Activated CD4-positive, alpha-beta T cell treated with anti-CD3 and anti-CD28 coated beads for 1 hour (primary cell): ENCODE measurements around the gene TSPAN31.

Experiments
- DNase-seq: peaks from one replicate; pipeline ENCODE4 v3.0.0-alpha.2; 2020

TSPAN31 gene

GRCh38 chr12:57722716-57723629 is 21.9 kb upstream of the TSPAN31 start:
- no peak for DNase-seq

GRCh38 chr12:57723630-57723962 is 21.2 kb upstream of the TSPAN31 start:
- no peak for DNase-seq

- no peak for DNase-seq
Measured at GRCh38 chr12:57724003-57724935, 20.6 kb upstream of the TSPAN31 start.

DNA sequence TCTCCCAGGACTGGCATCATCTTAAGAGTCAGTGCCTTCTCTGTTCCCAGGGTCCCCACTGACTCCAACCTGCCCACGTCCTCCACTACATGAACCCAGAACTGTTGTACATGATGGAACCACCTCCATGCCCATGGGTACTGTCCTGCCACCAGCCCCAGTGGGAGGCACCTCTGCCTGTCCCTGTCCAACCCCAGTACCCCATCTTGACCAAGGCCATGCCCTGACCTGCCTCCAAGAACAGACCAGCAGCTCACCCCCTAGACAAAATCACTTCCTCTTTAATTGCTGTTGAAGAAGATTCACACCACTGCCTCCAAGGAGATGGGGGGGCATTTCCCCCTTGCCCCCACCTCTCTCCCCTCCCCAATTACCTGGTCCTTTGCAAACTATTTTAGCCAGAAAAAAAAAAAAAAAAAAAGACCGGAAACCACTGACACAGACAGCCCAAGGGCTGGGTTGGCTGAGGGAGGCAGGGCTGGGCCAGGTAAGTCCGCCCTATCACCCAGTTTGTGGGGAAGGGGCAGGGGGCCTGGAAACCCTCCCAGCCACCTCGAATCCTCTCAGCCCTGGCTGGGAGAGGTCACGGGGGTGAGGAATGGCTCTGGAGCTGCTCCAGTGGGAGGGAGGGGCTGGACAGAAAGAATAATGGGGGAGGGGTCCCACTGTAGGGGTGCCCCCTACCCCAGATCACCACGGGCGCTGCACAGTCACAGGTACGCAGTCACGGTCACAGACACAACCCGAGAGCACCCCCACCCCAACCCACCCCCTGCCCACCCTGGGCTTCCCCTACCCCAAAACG is 19.7 kb upstream of the TSPAN31 start:
- DNase-seq, result no peak

DNA sequence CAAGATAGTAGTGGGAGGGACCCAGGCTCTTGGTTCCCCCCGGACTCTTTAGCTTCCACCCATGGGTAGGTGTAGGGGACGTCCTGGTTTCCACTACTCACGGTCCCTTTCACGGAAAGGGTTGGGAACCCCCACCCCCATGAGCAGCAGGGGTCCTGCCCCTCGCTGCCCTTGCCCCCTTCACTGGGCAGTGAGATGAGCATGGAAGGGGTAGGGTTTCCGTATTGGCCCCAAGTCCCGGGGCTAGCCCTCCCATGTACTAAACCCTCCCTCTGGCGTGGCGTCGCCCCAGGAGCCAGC is 19.0 kb upstream of the TSPAN31 start:
- no peak for DNase-seq

- DNase-seq, result no peak
Measured at GRCh38 chr12:57726151-57726883, 18.5 kb upstream of the TSPAN31 start.

DNA sequence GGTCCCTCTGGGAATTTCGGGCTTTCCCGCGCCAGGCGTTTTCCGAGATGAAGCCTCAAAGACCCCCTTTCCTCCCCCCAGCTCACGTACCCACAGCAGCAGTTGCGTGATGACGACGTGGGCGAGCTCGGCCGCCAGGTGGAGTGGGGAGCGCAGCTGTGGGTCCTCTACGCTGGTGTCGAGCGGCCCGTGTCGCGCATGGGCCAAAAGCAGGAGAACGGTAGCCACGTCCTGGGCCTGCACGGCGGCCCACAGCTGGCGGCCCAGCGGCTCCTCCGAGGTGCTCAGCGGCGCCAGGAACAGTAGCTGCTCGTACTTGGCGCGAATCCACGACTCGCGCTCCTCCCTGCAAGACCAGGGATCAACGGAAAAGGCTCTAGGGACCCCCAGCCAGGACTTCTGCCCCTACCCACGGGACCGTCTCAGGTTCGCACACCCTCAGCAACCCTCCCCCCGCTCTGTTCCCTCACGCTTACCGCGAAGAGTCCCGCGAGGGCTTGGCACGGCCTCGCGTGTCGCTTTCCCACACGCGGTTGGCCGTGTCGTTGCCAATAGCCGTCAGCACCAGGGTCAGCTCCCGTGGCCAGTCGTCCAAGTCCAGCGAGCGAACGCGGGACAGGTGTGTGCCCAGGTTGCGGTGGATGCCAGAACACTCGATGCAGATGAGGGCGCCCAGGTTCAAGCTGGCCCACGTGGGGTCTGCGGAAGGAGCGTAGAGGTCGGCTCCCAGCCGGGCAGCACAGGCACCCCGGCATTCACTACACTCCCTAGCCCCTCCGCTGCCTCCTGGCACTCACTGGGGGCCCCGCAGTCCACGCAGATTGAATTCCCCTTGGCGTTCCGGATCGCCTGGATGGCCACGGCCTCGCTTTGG is 17.7 kb upstream of the TSPAN31 start:
- DNase-seq, result no peak

- no peak for DNase-seq
Measured at GRCh38 chr12:57727758-57728395, 17.0 kb upstream of the TSPAN31 start.

DNA sequence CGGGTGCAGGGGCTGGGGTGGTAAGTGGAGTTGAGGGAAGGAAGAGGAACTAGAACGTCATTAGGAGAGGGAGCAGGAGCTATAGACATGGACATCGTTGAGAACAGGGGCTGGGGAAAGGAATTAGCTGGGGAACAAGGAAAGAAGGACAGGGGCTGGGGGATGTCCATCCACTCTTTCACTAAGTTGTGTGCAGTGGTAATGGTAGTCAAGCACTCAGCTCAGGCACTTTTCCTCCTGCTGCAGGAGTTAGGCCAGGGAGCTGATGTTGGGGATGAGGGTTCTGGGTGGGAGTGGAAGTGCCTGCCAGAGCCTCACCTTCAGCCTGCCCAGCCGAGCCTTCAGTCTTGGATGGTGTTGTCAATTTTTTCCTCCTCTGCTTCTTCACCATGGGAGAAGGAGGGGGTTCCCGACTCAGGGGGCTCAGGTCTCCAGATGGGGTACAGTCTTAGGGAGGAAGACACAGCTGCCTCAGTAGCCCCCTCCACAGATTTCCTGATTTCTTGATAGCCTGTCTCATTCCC is 15.5 kb upstream of the TSPAN31 start:
- DNase-seq, result no peak

- DNase-seq, result no peak
Measured at GRCh38 chr12:57730336-57731067, 14.3 kb upstream of the TSPAN31 start.

- no peak for DNase-seq
Measured at GRCh38 chr12:57731411-57732080, 13.3 kb upstream of the TSPAN31 start.

GRCh38 chr12:57732270-57732669 is 12.6 kb upstream of the TSPAN31 start:
- DNase-seq, result no peak

- DNase-seq, result no peak
Measured at GRCh38 chr12:57732726-57733593, 11.9 kb upstream of the TSPAN31 start.

DNA sequence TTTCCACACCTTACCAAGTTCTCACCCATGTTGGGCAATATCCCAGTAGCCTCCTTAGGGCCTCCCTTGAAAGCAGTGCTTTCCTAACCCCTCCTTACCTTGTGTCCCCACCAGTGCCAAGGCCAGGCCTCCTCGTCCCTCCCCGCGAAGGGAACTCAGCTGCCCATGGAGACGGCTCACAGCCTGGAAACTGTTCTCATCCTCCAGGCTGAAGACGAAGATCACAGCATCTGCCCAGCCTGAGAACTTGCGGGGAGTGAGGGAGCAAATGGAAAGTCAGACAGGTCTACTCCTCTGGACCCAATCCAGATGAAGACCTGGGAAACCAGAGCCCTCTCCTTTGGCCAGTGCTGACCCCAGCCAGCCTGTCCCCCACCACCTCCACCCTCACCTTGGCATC is 10.9 kb upstream of the TSPAN31 start:
- no peak for DNase-seq

DNA sequence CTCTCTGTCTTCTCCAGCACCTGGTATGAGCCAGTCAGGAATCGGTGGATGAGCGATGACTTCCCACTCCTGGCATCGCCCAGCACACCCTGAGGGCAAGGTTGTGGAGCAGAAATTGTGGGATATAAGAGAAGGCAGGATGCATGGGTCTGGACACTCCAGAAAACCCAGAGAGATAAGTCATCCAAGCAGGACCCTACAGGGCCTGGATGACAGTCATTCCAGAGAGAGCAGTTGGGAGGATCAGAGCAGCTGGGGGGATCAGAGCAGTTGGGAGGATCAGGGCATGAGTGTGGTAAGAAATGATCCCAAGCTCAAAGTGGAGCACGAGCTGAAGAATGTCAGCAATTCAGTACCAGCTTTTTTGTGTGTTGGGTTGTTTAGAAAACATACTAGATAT is 10.2 kb upstream of the TSPAN31 start:
- DNase-seq, result no peak

DNA sequence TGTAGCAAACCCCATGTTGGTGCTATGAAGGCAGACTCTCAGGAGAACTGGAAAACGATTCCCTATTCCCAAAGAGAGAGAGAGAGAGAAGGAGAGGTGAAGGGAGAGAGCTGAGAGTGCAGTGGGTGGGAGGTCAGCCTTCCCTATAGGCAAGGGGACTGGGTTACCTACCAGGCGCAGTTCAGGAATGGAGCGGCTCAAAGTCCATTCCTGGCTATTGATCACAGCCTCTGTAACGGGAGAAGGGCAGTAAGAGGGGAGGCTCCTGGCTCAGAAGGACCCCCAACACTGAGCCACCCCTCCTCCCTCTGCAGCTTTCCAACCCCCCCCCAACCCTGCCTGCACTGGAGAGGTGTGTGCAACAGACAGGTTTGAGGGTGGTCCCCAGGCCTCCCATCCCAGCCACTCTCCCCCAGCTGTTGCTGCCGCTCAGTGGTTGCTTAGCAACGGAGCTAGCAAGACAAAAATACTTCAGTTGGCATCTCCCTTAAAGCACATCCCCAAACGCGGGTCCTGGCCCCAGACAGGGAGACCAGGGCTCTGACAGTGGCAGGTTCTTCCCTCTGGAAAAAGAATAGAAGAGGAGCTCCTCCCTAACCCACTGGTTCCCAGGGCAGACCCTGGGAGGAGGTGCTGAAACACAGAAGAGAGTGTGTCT is 9.5 kb upstream of the TSPAN31 start:
- DNase-seq, result no peak

- DNase-seq, result no peak
Measured at GRCh38 chr12:57735952-57736740, 8.7 kb upstream of the TSPAN31 start.
